GM18517 (cell line): Measurements from ENCODE around the gene MGAT5.

Experiments used
- ATAC-seq: cut with Tn5 transposase; IDR thresholded peaks from one replicate; pipeline ENCODE4 v1.9.1; 2021; ENCODE audit warnings: mild to moderate bottlenecking, moderate library complexity; ENCODE audit not compliant: unreplicated experiment

Gene MGAT5

GRCh38 chr2:134441153-134441863 lies 187.4 kb downstream of the MGAT5 start:
- ATAC-seq: no peak

GRCh38 chr2:134443814-134444480 lies 190.1 kb downstream of the MGAT5 start:
- ATAC-seq: no peak

- no peak for ATAC-seq
Observed at GRCh38 chr2:134445116-134445515, 191.2 kb downstream of the MGAT5 start.

DNA sequence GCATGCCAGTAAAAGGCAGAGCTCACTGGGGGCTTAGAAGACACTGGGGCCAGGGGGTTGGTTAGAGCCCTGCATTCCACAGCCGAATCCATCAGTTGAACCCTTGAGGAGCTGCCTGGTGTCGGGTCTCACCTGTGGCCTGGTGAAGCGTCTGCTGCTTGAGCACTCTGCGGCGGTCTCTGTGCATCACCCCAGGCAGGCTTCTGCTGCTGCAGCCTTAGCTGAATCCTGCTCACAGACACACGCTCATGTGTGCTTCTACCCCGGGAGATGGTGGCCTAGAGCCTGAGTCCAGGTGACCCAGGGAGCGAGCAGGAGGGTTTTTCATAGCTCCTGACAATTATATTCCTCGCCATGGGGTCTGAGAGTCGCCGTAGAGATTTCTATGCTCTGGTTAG lies 192.1 kb downstream of the MGAT5 start:
- ATAC-seq: no peak

DNA sequence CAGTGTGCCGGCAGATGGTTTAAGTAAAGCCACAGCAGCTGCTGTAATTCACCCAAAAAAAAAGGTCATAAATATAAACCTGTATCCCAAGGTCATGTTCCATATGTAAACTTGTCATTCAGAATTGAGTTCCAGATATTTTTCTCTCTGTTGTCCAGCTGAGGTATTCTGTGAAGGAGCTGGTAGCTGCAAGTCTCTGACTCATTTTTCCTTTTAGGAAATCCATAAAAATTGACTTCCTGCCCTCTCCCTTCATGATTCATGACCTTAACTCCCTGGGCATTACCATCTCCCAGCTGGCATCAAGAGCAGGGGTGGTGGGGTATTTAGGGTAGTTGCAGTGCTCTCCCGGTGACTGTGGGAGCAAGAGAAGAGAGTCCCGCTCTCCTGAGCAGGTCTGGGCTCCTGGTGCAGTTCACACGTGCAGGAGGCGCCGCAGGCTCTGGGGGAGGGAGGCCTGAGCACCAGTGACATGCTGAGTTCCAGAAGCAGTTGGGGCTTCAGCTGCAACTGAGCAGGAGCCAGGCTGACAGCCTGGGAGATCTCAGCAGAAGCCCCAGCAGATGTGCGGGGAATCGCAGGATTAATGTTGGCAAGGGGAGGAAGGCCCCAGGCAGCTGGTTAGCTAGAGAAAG lies 192.6 kb downstream of the MGAT5 start:
- no peak for ATAC-seq

- ATAC-seq: no peak
Observed at GRCh38 chr2:134447669-134448068, 193.8 kb downstream of the MGAT5 start.

GRCh38 chr2:134448650-134449049 lies 194.8 kb downstream of the MGAT5 start:
- ATAC-seq: no peak

- no peak for ATAC-seq
Observed at GRCh38 chr2:134449157-134449556, 195.3 kb downstream of the MGAT5 start.

- ATAC-seq: no peak
Observed at GRCh38 chr2:134449751-134450513, 196.1 kb downstream of the MGAT5 start.

DNA sequence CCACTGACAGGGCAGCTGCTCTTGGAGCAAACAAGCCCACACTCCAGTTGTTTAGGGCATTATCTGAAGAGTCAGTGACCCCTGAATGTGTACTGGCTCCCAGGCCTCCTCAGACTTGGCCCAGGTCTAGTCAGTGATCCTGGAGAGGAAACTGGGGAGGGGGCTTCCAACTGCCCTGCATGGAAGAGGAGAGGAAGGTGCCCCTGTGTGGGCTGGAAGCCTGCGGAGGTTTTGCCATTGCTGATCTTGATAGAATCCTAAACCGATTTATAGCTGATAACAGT lies 197.4 kb downstream of the MGAT5 start:
- no peak for ATAC-seq

DNA sequence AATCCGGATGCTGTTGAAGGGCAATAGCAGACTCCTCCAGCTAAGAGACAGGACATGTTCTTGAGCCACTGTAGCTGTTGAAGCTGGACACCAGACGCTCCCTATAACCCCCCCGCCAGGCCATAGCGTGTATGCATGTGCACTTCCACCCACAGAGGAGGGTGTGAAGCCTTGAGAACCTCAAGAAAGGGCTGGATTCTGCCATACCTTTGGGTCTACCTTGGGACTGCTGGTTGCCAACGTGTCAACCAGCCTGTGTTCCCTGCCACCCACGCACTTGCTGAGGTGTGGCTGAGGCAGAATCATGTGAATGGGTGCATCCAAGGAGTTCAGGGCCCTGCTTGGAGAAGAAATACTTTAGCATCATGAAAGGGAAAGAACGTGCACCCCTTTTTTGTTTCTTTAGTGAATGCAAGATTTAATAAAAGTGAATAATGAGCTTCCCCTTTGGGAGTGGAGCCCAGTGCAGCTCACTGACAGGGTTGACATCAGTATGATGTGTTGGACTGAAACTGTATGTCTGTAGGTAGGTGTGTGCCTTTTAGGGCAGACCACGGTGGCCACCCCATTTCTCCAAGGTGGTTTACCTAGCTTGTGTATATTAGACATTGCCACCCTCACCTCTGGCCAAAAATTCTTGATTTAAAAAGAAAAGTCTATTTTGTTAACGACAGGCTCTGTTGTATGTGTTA lies 198.3 kb downstream of the MGAT5 start:
- no peak for ATAC-seq

GRCh38 chr2:134453476-134453875 lies 199.6 kb downstream of the MGAT5 start:
- ATAC-seq: no peak

DNA sequence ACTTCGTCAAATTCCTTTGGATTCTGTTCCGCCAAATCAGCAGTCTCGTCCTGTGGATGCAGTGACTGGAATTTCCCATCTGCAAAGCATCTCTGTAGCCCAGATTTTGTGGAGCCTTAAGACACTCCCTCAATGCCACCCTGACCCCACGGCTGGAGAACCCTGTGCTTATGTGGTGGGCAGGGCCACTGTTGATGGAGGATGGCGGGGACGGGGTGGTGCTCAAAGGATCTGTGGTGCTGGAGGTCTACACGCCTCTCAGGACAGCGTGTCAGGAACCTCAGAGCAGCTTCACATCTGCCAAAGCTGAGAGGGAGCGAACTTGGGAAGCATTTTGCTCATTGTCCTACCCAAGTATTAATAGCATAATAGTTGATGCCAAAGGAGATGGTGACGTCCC lies 200.1 kb downstream of the MGAT5 start:
- ATAC-seq: no peak

GRCh38 chr2:134454426-134454825 lies 200.6 kb downstream of the MGAT5 start:
- ATAC-seq: no peak

DNA sequence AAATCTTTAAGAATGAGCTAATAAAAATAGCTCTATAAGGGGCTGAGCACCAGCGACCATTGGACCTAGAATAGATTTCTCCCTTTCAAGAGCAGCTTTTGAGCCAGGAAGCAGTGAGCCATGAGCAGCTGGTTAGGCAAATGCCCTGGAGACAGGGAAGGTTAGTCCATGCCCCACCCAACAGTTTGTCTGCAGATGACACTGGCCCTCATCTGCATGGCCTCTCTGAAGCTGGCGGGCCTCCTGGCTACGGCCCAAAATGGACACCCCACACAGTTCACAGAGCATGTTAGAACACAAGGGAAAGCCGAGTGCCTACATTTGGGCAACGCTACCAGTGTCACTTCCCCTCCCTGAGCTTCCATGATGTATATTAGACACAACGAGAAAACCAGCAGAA lies 201.1 kb downstream of the MGAT5 start:
- no peak for ATAC-seq

DNA sequence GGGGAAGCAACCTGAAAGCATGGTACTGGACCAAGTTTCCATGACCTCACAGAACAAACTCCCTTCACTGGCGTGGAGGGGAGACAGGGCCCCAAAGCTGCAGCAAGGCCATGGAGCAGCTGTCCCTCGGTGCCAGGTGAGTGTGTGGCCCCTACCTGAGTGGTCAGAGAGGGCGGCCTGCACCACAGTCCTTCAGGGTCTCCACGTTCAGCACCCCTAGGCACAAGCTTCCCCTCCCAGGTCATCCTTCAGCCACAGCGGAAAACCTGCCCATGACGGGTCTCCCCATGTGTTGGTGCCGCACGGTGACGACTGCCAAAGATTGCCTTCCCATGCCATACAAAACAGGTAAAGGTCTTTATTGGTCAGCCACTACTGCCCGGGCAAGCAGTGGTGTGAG lies 201.6 kb downstream of the MGAT5 start:
- no peak for ATAC-seq

GRCh38 chr2:134457353-134457752 lies 203.5 kb downstream of the MGAT5 start:
- ATAC-seq: no peak

DNA sequence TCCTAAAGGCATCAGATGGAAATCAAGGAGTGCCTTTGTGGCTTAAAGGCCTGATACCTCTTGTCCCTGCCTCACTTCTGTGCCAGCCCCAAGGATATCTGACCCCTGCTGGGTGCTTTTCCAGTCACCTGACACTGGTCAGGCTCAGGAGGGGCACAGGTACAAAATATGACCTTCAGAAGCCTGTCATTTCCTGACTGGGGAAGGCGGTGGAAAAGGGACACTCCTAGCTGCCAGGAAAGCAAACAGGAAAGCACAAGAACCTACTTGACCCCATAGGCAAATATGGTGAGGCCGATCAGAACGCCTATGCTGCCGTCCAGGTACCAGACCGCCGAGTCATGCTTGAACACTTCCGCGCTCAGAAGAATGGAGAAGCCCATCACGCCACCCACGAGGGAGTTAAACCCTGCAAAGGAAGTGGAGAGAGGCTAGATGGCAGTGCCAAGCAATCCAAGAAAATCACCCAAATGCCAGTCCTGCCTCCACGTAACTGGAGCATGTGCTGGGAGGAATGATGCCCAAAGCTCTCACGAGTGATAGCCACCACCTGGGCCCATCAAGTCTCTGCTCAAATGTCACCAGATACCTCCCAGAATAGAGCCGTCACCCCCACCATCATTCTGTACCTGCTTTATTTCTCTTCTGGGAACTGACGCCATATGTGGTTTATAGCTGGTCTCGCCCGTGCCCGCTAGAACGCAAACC lies 204.0 kb downstream of the MGAT5 start:
- no peak for ATAC-seq

GRCh38 chr2:134458473-134458853 lies 204.6 kb downstream of the MGAT5 start:
- ATAC-seq: no peak

DNA sequence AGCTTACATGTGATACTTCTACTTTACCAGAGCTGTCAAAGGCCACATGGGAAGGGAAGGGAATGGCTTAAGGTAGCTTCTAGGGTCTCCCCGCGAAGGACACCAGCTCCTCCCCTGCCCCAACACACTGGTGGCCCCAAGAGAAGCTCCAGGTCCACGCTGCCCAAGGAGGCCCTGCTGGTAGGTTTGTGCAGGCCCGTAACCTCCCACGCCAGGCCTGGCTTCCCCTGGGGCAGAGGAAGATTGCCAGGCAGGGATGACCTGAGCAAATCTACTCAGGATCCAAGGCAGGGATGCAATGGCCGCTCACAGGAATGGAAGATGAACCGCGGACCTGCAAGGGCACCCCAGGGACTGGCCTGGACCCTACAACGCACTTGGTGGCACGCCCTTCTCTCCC lies 205.1 kb downstream of the MGAT5 start:
- no peak for ATAC-seq
